Upper lobe of left lung (tissue), 6 donors: Measurements from ENCODE around the gene GZF1. TPM values are rescaled to one million over a fixed set of nuclear protein-coding genes. Genes with fewer than 3 reads are reported as not detected.

Experiments
- ATAC-seq, 2 donors: fragments of 200-7000 bp; cut with Tn5 transposase; one replicate each; pipeline ENCODE4 v1.9.1; 2022; ENCODE audit warnings: mild to moderate bottlenecking in 2 of 2, moderate library complexity in 2 of 2; ENCODE audit not compliant: low FRiP score in 2 of 2
- DNase-seq, 2 donors: peaks; one replicate each; pipeline ENCODE4 v3.0.0-alpha.2; 2019 to 2020
- H3K27ac ChIP-seq, 4 donors: fragments of 200-600 bp; sonication (generic); one replicate each; pipeline ENCODE4 v1.5.1; 2016 to 2019
- H3K27me3 ChIP-seq, 4 donors: fragments of 200-600 bp; sonication (generic); one replicate each; pipeline ENCODE4 v1.5.1; 2017 to 2019
- H3K36me3 ChIP-seq, 4 donors: fragments of 200-600 bp; sonication (generic); one replicate each; pipeline ENCODE4 v1.5.1; 2016 to 2019
- H3K4me1 ChIP-seq, 4 donors: fragments of 200-600 bp; sonication (generic); one replicate each; pipeline ENCODE4 v1.5.1; 2018 to 2019
- H3K4me3 ChIP-seq, 4 donors: fragments of 200-600 bp; sonication (generic); one replicate each; pipeline ENCODE4 v1.5.1; 2017 to 2019; ENCODE audit warnings: mild to moderate bottlenecking in 2 of 4, moderate library complexity in 1 of 4
- H3K9me3 ChIP-seq, 4 donors: fragments of 200-600 bp; sonication (generic); one replicate each; pipeline ENCODE4 v1.5.1; 2018 to 2019
- CTCF ChIP-seq, 6 experiments: fragments of 450-650 bp in 4 of 6; fragments of 200-600 bp in 2 of 6; sonication (generic) in 2 of 6; IDR thresholded peaks; one replicate each; pipeline ENCODE4 v1.5.1; 2016 to 2019; ENCODE audit warnings: antibody characterized with exemption in 6 of 6
- EP300 ChIP-seq, 4 donors: sonication (generic); formaldehyde crosslinking; IDR thresholded peaks; one replicate each; pipeline ENCODE4 v1.5.1; 2017; ENCODE audit warnings: antibody characterized with exemption in 4 of 4, control low read depth in 2 of 4
- POLR2A ChIP-seq, 4 donors: fragments of 450-650 bp; IDR thresholded peaks; one replicate each; pipeline ENCODE4 v1.5.1; 2016 to 2017; ENCODE audit warnings: antibody characterized with exemption in 4 of 4, mild to moderate bottlenecking in 2 of 4
- POLR2AphosphoS5 ChIP-seq, 2 donors: sonication (generic); formaldehyde crosslinking; IDR thresholded peaks; one replicate each; pipeline ENCODE4 v1.5.1; 2017; ENCODE audit warnings: antibody characterized with exemption in 2 of 2
- WGBS, 2 donors: methylation state at CpG; one replicate each; pipeline ENCODE4 v1.1.5; 2017 to 2018; 5-methylcytosine and 5-hydroxymethylcytosine counted together
- total RNA-seq, 6 donors: library from RNA; depleted of rRNA in 4 of 6; stranded (reverse); fragments of >200 nt in 4 of 6; gene quantifications; one replicate each; pipeline versions ENCODE4 v1.1.0 to v1.2.1, GENCODE V29; 2016 to 2021
- donor health status: DM: no; HTN: no; CAD: no; lungs with moderate emphysema.
- donor health status: DM: no; HTN: yes; CAD: no; lungs with severe emphysema.

GZF1 gene
- total RNA-seq, 6 donors from 2014 or later, result 14.1 to 32.5 (median 25.6) TPM

DNA sequence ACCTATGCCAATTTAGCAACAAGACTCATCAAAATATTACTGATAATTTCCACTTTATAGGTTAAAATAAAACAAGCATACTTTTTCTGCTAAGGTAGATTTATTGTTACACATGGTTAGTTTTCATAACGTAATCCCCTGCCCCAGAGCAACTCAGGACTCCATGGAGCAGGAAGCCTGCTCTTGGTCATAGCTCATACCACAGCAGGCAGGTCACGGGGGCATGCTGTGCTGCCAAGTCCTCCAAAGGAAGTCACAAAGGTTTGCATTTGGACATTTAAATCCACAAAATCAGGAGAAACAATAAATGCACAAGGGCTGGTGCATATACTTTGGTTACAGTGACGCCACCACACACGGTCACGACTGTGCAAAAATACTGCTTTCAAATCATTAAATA is 12.5 kb downstream of the GZF1 start:
- no peak overlapping the region for H3K4me3 ChIP-seq
- ATAC-seq (no peak), DNase-seq (no peak)
- H3K9me3 ChIP-seq, result no peaks in the 10 kb centered on the region
- peaks cover 26 to 89% (median 49%) of the 10 kb centered on the region in 4 donors for H3K36me3 ChIP-seq
- H3K27me3 ChIP-seq, result no peaks in the 10 kb centered on the region
- H3K4me1 ChIP-seq, result no peaks in the 10 kb centered on the region
- WGBS, 2 donors, result 85 to 94% methylated on average over 5 of the region's 5 CpGs
- H3K27ac ChIP-seq, result no peak overlapping the region
- TF ChIP-seq POLR2AphosphoS5 (IDR thresholded peaks at IDR 0.05) (no peak), POLR2A (IDR thresholded peaks at IDR 0.05) (no peak), CTCF (IDR thresholded peaks at IDR 0.05) (no peak), EP300 (IDR thresholded peaks at IDR 0.05) (no peak)

DNA sequence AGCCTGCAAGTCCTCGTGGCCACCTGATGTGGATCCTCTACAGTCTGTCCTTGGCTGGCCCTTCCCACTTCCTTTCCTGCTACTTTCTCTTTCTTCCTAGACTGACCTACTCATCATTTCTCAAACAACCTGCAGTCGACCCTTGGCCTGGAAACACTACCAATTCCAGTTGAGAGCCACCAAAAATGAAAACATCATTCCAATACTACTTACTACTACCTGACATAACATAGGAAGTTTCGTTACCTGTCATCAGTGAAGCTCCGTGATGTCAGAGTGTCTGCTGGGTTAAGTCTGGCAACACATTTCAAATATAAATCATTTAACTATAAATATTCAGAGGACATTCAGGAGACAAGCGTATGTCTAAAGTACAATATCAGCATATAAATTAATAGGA is 13.8 kb downstream of the GZF1 start:
- no peak for DNase-seq
- Histone ChIP-seq H3K4me1 (peaks cover 0 to 5% (median 0%) of the 10 kb centered on the region in 4 donors), H3K27me3 (no peaks in the 10 kb centered on the region), H3K27ac (no peak overlapping the region), H3K4me3 (no peak overlapping the region), H3K9me3 (no peaks in the 10 kb centered on the region), H3K36me3 (peaks cover 19 to 89% (median 35%) of the 10 kb centered on the region in 4 donors)
- no peak for TF ChIP-seq CTCF (IDR thresholded peaks at IDR 0.05)
- no peak for TF ChIP-seq POLR2A (IDR thresholded peaks at IDR 0.05)
- TF ChIP-seq POLR2AphosphoS5 (IDR thresholded peaks at IDR 0.05), result no peak
- TF ChIP-seq EP300 (IDR thresholded peaks at IDR 0.05), result no peak
- ATAC-seq, result no peak
- WGBS, 2 donors, result 90 to 91% methylated on average over 5 of the region's 5 CpGs

GRCh38 chr20:23379772-23380171 is 17.8 kb downstream of the GZF1 start:
- Histone ChIP-seq H3K27ac (no peak overlapping the region), H3K9me3 (no peaks in the 10 kb centered on the region), H3K4me3 (no peak overlapping the region), H3K36me3 (peaks cover 5 to 65% (median 17%) of the 10 kb centered on the region in 4 donors), H3K27me3 (no peaks in the 10 kb centered on the region), H3K4me1 (peaks cover 0 to 5% (median 0%) of the 10 kb centered on the region in 4 donors)
- no peak for DNase-seq
- no peak for ATAC-seq
- no peak for TF ChIP-seq CTCF (IDR thresholded peaks at IDR 0.05)
- no peak for TF ChIP-seq EP300 (IDR thresholded peaks at IDR 0.05)
- TF ChIP-seq POLR2AphosphoS5 (IDR thresholded peaks at IDR 0.05), result no peak
- no peak for TF ChIP-seq POLR2A (IDR thresholded peaks at IDR 0.05)

DNA sequence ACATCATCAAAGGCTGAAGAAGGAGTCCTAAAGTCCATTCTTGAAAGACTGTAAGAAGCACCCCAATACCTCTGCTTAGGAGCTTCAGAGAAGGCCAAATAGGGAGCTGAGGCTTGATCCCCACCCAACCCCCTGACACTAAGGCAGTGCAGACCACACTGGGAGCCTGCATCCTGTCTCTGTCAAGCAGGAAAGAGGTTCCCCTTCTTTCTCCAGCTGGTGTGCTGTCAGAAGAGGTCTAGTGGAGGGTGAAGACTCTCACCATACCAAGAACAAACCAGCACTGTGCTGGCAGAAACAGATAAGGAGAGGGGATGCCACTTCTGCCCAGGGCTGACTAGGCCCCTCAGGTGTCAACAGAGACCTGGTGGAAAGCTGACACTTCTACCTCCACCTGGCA is 19.9 kb downstream of the GZF1 start:
- Histone ChIP-seq H3K4me1 (peaks cover 0 to 6% (median 3%) of the 10 kb centered on the region in 4 donors), H3K27ac (no peak overlapping the region), H3K27me3 (no peaks in the 10 kb centered on the region), H3K9me3 (no peaks in the 10 kb centered on the region), H3K36me3 (peaks cover 3 to 49% (median 4%) of the 10 kb centered on the region in 4 donors), H3K4me3 (no peak overlapping the region)
- TF ChIP-seq CTCF (IDR thresholded peaks at IDR 0.05) (no peak), POLR2A (IDR thresholded peaks at IDR 0.05) (no peak), POLR2AphosphoS5 (IDR thresholded peaks at IDR 0.05) (no peak)
- no peak for ATAC-seq
- DNase-seq, result no peak

GRCh38 chr20:23386304-23387117 is 24.5 kb downstream of the GZF1 start:
- ATAC-seq (no peak), DNase-seq (no peak)
- H3K27me3 ChIP-seq, result no peaks in the 10 kb centered on the region
- no peak overlapping the region for H3K27ac ChIP-seq
- H3K36me3 ChIP-seq, result peaks cover 4 to 49% (median 6%) of the 10 kb centered on the region in 4 donors
- H3K4me1 ChIP-seq, result peaks cover 0 to 6% (median 0%) of the 10 kb centered on the region in 4 donors
- H3K9me3 ChIP-seq, result no peaks in the 10 kb centered on the region
- H3K4me3 ChIP-seq, result no peak overlapping the region
- TF ChIP-seq POLR2A (IDR thresholded peaks at IDR 0.05) (no peak), POLR2AphosphoS5 (IDR thresholded peaks at IDR 0.05) (no peak), EP300 (IDR thresholded peaks at IDR 0.05) (no peak), CTCF (IDR thresholded peaks at IDR 0.05) (no peak)
- WGBS, 2 donors, result 54 to 71% methylated on average over 6 of the region's 6 CpGs
